Subcutaneous abdominal adipose tissue (tissue), 5 donors: ENCODE results near the gene TIPRL.

Experiments
- H3K27ac ChIP-seq: one replicate; pipeline ENCODE4 v1.7.0; 2013; ENCODE audit warnings: low read depth, mild to moderate bottlenecking, inconsistent platforms, low read length, moderate library complexity
- H3K27me3 ChIP-seq, 5 donors: one replicate each; pipeline ENCODE4 v1.7.0; 2013; ENCODE audit warnings: low read length in 5 of 5, inconsistent platforms in 1 of 5; ENCODE audit not compliant: control insufficient read depth in 5 of 5, insufficient read depth in 4 of 5
- H3K36me3 ChIP-seq, 5 donors: one replicate each; pipeline ENCODE4 v1.7.0; 2013; ENCODE audit warnings: low read length in 5 of 5; ENCODE audit not compliant: control insufficient read depth in 5 of 5, insufficient read depth in 5 of 5
- H3K4me1 ChIP-seq, 5 donors: one replicate each; pipeline ENCODE4 v1.7.0; 2013; ENCODE audit warnings: low read length in 5 of 5, mild to moderate bottlenecking in 3 of 5, moderate library complexity in 1 of 5; ENCODE audit not compliant: control insufficient read depth in 5 of 5, insufficient read depth in 5 of 5
- H3K4me3 ChIP-seq, 5 donors: one replicate each; pipeline ENCODE4 v1.7.0; 2013; ENCODE audit warnings: low read length in 5 of 5, low read depth in 1 of 5
- H3K9ac ChIP-seq, 5 donors: one replicate each; pipeline ENCODE4 v1.7.0; 2013; ENCODE audit warnings: low read length in 5 of 5, mild to moderate bottlenecking in 4 of 5, moderate library complexity in 3 of 5
- H3K9me3 ChIP-seq, 5 donors: one replicate each; pipeline ENCODE4 v1.7.0; 2013; ENCODE audit warnings: low read length in 5 of 5; ENCODE audit not compliant: control insufficient read depth in 5 of 5
- donor health status: healthy.
- donor health status: healthy.
- donor health status: healthy.
- donor health status: healthy.
- donor health status: healthy.

Gene TIPRL

DNA sequence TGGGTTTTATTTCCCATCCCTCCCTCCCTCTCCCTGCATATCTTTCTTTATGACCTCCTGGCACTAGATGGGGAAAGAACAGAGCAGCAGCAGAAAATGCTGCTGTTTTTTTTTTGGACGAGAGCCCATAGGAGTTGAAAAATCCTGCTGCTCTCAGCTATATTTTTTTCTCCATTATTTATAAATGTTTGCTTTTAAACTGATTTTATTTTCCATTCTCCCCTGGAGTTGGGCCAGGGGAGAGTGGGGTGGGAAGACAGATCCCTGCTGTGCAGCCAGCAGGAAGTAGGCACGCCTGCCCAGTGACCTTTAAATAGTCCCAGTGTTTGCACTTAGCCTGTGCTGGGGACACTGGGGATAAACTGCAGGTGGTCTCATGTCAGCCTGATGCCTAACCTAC is 64.4 kb downstream of the TIPRL start:
- Histone ChIP-seq H3K36me3 (peaks cover 13 to 81% (median 52%) of the 10 kb centered on the region in 5 donors), H3K9me3 (no peaks in the 10 kb centered on the region), H3K9ac (peak overlapping the region in 2 of 5 donors; percentile 23 to 38), H3K4me1 (peaks cover 3 to 19% (median 11%) of the 10 kb centered on the region in 5 donors), H3K27me3 (no peaks in the 10 kb centered on the region), H3K27ac (no peak overlapping the region), H3K4me3 (peak overlapping the region in 1 of 5 donors; percentile 6)

DNA sequence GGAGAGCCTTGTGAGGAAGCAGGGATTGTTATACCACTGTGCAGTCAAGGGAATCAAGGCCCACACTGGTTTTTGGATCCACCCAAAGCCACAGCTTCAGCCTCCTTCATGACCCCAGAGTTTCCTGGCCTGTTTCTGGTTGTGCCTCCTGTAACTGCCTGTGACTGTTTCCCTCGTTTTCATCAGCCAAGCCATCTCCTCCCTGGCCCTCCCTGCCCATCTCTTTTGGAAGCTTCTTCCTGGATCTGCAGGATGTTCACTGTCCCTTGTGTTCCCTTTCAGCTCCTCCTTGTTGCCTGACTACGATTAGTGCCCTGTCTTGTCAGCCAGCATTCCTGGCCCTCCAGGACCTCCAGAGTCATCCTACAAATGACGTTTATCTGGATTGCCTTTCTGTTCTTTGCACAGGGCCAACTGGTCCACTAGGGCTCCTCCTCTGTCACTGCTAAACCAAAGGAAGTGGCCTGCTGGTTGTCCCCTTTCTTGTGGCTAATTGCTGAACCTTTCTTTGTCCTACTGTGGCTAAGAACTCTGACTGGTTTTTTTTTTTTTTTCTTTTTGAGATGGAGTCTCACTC is 65.0 kb downstream of the TIPRL start:
- Histone ChIP-seq H3K4me3 (peak overlapping the region in 1 of 5 donors; percentile 6), H3K27ac (peak overlapping the region; percentile 2), H3K9me3 (no peaks in the 10 kb centered on the region), H3K9ac (peak overlapping the region in 2 of 5 donors; percentile 23 to 38), H3K36me3 (peaks cover 13 to 76% (median 50%) of the 10 kb centered on the region in 5 donors), H3K4me1 (peaks cover 3 to 19% (median 11%) of the 10 kb centered on the region in 5 donors), H3K27me3 (no peaks in the 10 kb centered on the region)

DNA sequence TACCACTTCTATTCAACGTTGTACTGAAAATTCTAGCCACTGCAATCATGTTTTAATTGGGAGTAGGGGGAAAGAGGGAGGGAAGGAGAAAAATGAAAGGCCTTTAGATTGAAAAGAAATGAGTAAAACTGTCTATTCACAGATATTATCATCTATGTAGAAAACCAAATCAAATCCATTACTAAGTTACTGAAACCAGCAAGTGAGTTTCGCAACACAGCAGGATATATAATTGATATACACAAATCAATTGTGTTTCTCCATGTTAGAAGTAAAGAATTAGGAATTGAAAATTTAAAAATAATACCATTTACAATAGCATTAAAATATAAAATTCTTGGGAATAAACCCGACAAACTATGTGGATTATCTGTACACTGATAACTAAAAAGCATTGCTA is 66.3 kb downstream of the TIPRL start:
- H3K36me3 ChIP-seq = peaks cover 13 to 71% (median 47%) of the 10 kb centered on the region in 5 donors
- no peaks in the 10 kb centered on the region for H3K9me3 ChIP-seq
- no peak overlapping the region for H3K27ac ChIP-seq
- no peak overlapping the region for H3K9ac ChIP-seq
- H3K4me3 ChIP-seq = no peak overlapping the region
- no peaks in the 10 kb centered on the region for H3K27me3 ChIP-seq
- H3K4me1 ChIP-seq = peaks cover 3 to 19% (median 11%) of the 10 kb centered on the region in 5 donors

DNA sequence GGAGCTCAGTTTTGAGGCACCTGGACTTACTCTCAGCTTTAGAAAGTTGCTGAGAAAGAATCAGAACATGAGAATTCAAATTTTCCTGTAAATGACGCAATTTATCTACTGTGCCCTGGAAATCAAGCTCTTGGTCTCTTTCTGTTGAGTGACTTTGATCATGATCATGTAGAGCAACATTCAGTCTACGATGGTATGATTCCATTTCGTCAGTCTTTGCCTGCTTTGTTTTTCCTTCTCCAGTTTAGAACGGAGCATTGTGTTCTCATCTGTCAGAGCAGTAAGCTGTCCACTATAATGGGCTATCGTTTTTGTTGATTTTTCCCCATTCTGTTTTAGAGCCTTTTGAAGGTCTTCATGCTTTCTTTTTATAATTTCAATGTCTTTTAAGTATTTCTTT is 67.7 kb downstream of the TIPRL start:
- no peaks in the 10 kb centered on the region for H3K27me3 ChIP-seq
- H3K36me3 ChIP-seq = peaks cover 13 to 64% (median 47%) of the 10 kb centered on the region in 5 donors
- no peak overlapping the region for H3K9ac ChIP-seq
- H3K4me3 ChIP-seq = no peak overlapping the region
- H3K9me3 ChIP-seq = no peaks in the 10 kb centered on the region
- peaks cover 3 to 19% (median 11%) of the 10 kb centered on the region in 5 donors for H3K4me1 ChIP-seq
- no peak overlapping the region for H3K27ac ChIP-seq
